ENCODE data around the gene HFE.
A peak's percentile ranks its signal among the peaks of the same experiment; 100 is the strongest.
"Not testable (repeated sequence)": the region's sequence is repeated elsewhere in the genome, so short reads cannot be mapped to it uniquely, and the experiment has no call there.

The HFE gene

GRCh38 chr6:26113570-26113969 lies 26.3 kb downstream of the HFE start:
- DNase-seq (ENCODE audit: low spot score), result no peak

- no peak for DNase-seq (ENCODE audit: low spot score)
Observed at GRCh38 chr6:26115226-26115625, 28.0 kb downstream of the HFE start.

- no peak for DNase-seq (ENCODE audit: low spot score)
Observed at GRCh38 chr6:26116267-26116666, 29.0 kb downstream of the HFE start.

GRCh38 chr6:26118999-26119398 lies 31.8 kb downstream of the HFE start:
- DNase-seq (ENCODE audit: low spot score), result no peak

- DNase-seq (ENCODE audit: low spot score), result not testable (repeated sequence)
Observed at GRCh38 chr6:26120115-26120514, 32.9 kb downstream of the HFE start.

- DNase-seq (ENCODE audit: low spot score), result no peak
Observed at GRCh38 chr6:26120807-26121140, 33.5 kb downstream of the HFE start.

GRCh38 chr6:26121141-26122004 lies 34.1 kb downstream of the HFE start:
- no peak for DNase-seq (ENCODE audit: low spot score)

GRCh38 chr6:26122005-26122388 lies 34.8 kb downstream of the HFE start:
- no peak for DNase-seq (ENCODE audit: low spot score)

- peak; percentile 18 for DNase-seq (ENCODE audit: low spot score)
Observed at GRCh38 chr6:26122402-26122792, 35.2 kb downstream of the HFE start.

GRCh38 chr6:26122793-26123674 lies 35.8 kb downstream of the HFE start:
- peak; percentile 72 for DNase-seq (ENCODE audit: low spot score)

- no peak for DNase-seq (ENCODE audit: low spot score)
Observed at GRCh38 chr6:26123675-26123946, 36.4 kb downstream of the HFE start.

GRCh38 chr6:26123947-26124780 lies 36.9 kb downstream of the HFE start:
- peak; percentile 89 for DNase-seq (ENCODE audit: low spot score)

GRCh38 chr6:26124781-26125685 lies 37.8 kb downstream of the HFE start:
- DNase-seq (ENCODE audit: low spot score), result no peak

- peak; percentile 21 for DNase-seq (ENCODE audit: low spot score)
Observed at GRCh38 chr6:26126394-26127235, 39.4 kb downstream of the HFE start.

GRCh38 chr6:26128013-26128771 lies 41.0 kb downstream of the HFE start:
- DNase-seq (ENCODE audit: low spot score), result no peak

- no peak for DNase-seq (ENCODE audit: low spot score)
Observed at GRCh38 chr6:26129656-26130055, 42.4 kb downstream of the HFE start.

- DNase-seq (ENCODE audit: low spot score), result no peak
Observed at GRCh38 chr6:26130581-26131249, 43.5 kb downstream of the HFE start.

GRCh38 chr6:26131618-26132017 lies 44.4 kb downstream of the HFE start:
- no peak for DNase-seq (ENCODE audit: low spot score)

GRCh38 chr6:26133730-26134129 lies 46.5 kb downstream of the HFE start:
- DNase-seq (ENCODE audit: low spot score), result no peak

All from iPS-NIHi11 (cell line).